Mesothelial cell of epicardium (in vitro differentiated cells): Measurements from ENCODE around the gene XPA. TPM values are rescaled to one million over a fixed set of nuclear protein-coding genes. Genes with fewer than 3 reads are reported as not detected.
A peak's percentile ranks its signal among the peaks of the same experiment; 100 is the strongest.

Source experiments
- DNase-seq, 2 experiments: peaks; one replicate each; pipeline ENCODE4 v3.0.0; 2021; ENCODE audit warnings: low spot score in 2 of 2; ENCODE audit not compliant: unreplicated experiment in 2 of 2
- H3K27ac Mint-ChIP-seq: 2 replicates; pipeline ENCODE4 v1.8.0; 2021; ENCODE audit warnings: mixed read lengths
- H3K27me3 Mint-ChIP-seq: 2 replicates; pipeline ENCODE4 v1.8.0; 2021; ENCODE audit warnings: low read depth, mixed read lengths
- H3K36me3 Mint-ChIP-seq: 2 replicates; pipeline ENCODE4 v1.8.0; 2021; ENCODE audit warnings: mixed read lengths
- H3K4me1 Mint-ChIP-seq: 2 replicates; pipeline ENCODE4 v1.8.0; 2021; ENCODE audit warnings: mixed read lengths
- H3K4me3 Mint-ChIP-seq: 2 replicates; pipeline ENCODE4 v1.8.0; 2021; ENCODE audit warnings: mild to moderate bottlenecking, moderate library complexity, mixed read lengths
- H3K9me3 Mint-ChIP-seq: 2 replicates; pipeline ENCODE4 v1.8.0; 2021; ENCODE audit warnings: mixed read lengths
- total RNA-seq: library from RNA; stranded (reverse); gene quantifications from 3 replicates; pipeline ENCODE4 v1.2.1, GENCODE V29; 2021
- TF ChIP-seq, protein P1 (sequence below): fragments of 200-600 bp; sonication (generic); IDR thresholded peaks from one replicate; pipeline ENCODE4 v1.5.0; 2021; ENCODE audit warnings: antibody characterized with exemption; ENCODE audit not compliant: unreplicated experiment

Gene XPA
- total RNA-seq, 1 donor from 2014 or later = 17.5 TPM

- Mint-ChIP-seq H3K4me1 (peaks cover 50% of the 10 kb centered on the region), H3K27ac (no peak overlapping the region), H3K4me3 (peak overlapping the region; percentile 83), H3K9me3 (no peaks in the 10 kb centered on the region), H3K27me3 (no peaks in the 10 kb centered on the region), H3K36me3 (peaks cover 1% of the 10 kb centered on the region)
- TF ChIP-seq, protein P1, sequence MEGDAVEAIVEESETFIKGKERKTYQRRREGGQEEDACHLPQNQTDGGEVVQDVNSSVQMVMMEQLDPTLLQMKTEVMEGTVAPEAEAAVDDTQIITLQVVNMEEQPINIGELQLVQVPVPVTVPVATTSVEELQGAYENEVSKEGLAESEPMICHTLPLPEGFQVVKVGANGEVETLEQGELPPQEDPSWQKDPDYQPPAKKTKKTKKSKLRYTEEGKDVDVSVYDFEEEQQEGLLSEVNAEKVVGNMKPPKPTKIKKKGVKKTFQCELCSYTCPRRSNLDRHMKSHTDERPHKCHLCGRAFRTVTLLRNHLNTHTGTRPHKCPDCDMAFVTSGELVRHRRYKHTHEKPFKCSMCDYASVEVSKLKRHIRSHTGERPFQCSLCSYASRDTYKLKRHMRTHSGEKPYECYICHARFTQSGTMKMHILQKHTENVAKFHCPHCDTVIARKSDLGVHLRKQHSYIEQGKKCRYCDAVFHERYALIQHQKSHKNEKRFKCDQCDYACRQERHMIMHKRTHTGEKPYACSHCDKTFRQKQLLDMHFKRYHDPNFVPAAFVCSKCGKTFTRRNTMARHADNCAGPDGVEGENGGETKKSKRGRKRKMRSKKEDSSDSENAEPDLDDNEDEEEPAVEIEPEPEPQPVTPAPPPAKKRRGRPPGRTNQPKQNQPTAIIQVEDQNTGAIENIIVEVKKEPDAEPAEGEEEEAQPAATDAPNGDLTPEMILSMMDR = no peak
- no peak for DNase-seq
These were observed 1.8 kb downstream of the XPA start for GRCh38 chr9:97695390-97695789.

DNA sequence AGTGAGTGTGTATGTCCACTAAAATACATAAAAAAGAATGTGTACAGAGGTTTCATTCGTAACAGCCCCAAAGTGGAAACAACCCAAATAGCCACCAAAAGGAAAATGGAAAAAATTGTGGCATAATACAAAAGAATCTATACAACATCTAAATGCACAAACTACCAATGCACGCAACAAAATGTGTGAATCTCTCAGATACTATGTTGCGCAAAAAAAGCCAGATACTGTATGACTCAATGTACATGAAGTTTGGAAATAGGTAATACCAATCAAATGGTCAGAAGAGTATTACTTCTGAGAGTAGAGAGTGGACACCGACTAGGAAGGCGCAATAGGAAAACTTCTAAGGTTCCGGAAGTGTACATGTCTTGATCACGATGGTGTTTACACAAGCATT is 2.4 kb downstream of the XPA start:
- DNase-seq = no peak
- H3K9me3 Mint-ChIP-seq = no peaks in the 10 kb centered on the region
- H3K36me3 Mint-ChIP-seq = peaks cover 1% of the 10 kb centered on the region
- H3K27me3 Mint-ChIP-seq = no peaks in the 10 kb centered on the region
- no peak overlapping the region for H3K27ac Mint-ChIP-seq
- no peak overlapping the region for H3K4me3 Mint-ChIP-seq
- TF ChIP-seq, protein P1 = no peak
- H3K4me1 Mint-ChIP-seq = peaks cover 51% of the 10 kb centered on the region

DNA sequence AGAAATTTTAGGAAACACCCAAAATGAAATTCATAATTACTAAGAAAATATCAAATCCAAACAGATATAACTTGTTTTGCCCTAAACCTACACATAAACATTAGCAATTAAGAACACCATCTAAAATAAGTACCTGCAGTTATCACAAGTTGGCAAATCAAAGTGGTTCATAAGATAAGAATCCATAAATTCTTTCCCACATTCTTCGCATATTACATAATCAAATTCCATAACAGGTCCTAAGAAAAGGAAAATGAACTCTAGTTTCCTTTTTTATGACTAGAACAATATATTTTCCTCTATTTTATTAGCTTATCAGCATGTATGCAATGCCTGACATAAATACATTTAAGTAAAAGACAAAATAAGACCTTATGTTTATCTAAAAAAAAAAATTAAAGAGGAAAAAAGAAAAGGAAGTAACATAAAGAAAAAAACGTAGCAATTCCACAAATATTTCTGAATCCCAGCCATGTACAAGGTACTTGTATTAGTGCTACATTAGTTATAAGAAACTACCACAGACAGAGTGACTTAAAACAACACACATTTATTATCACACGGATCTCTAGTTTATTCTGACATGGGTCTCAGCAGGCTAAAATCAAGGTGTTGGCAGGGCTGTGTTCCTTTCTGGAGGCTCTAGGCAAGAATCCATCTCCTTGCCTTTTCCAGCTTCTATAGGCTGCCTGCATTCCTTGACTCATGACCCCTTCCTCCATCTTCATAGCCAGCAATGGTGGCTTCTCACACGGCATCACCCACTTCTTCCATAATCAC is 7.5 kb downstream of the XPA start:
- H3K27ac Mint-ChIP-seq = peak overlapping the region; percentile 79
- no peaks in the 10 kb centered on the region for H3K9me3 Mint-ChIP-seq
- H3K4me1 Mint-ChIP-seq = peaks cover 22% of the 10 kb centered on the region
- no peak for DNase-seq
- peaks cover 16% of the 10 kb centered on the region for H3K36me3 Mint-ChIP-seq
- no peaks in the 10 kb centered on the region for H3K27me3 Mint-ChIP-seq
- no peak overlapping the region for H3K4me3 Mint-ChIP-seq
- TF ChIP-seq, protein P1 = no peak

- peaks cover 24% of the 10 kb centered on the region for H3K36me3 Mint-ChIP-seq
- H3K27me3 Mint-ChIP-seq = no peaks in the 10 kb centered on the region
- peaks cover 13% of the 10 kb centered on the region for H3K4me1 Mint-ChIP-seq
- H3K9me3 Mint-ChIP-seq = no peaks in the 10 kb centered on the region
- H3K27ac Mint-ChIP-seq = peak overlapping the region; percentile 79
- TF ChIP-seq, protein P1 = no peak
- DNase-seq = no peak
- no peak overlapping the region for H3K4me3 Mint-ChIP-seq
These were observed 8.5 kb downstream of the XPA start for GRCh38 chr9:97688654-97689053.

DNA sequence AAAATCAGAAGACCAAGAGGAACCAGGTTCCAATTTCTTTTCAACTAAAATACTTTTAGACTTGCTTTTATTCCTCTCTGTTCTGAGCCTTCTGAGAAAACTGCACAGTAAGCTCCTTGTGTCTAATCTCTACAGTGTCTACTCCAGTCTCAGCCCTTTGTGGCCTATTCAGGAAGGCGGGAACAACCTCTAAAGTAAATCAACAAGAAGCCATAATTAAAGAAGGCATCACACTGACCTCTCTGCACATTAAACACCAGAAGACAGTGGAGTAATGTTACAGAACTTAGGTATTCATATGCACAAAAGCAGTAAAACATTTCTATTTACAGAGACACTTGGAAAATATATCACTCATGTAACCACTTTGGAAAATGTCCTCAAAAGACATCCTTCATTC is 14.9 kb downstream of the XPA start:
- Mint-ChIP-seq H3K4me3 (no peak overlapping the region), H3K4me1 (no peaks in the 10 kb centered on the region), H3K36me3 (peaks cover 18% of the 10 kb centered on the region), H3K27me3 (no peaks in the 10 kb centered on the region), H3K27ac (peak overlapping the region; percentile 50), H3K9me3 (no peaks in the 10 kb centered on the region)
- DNase-seq = no peak
- TF ChIP-seq, protein P1 = no peak
